Subcutaneous abdominal adipose tissue (tissue), 5 donors: ENCODE results near the gene CAMK2B.

Experiments used
- H3K27ac ChIP-seq: one replicate; pipeline ENCODE4 v1.7.0; 2013; ENCODE audit warnings: low read depth, mild to moderate bottlenecking, inconsistent platforms, low read length, moderate library complexity
- H3K27me3 ChIP-seq, 5 donors: one replicate each; pipeline ENCODE4 v1.7.0; 2013; ENCODE audit warnings: low read length in 5 of 5, inconsistent platforms in 1 of 5; ENCODE audit not compliant: control insufficient read depth in 5 of 5, insufficient read depth in 4 of 5
- H3K36me3 ChIP-seq, 5 donors: one replicate each; pipeline ENCODE4 v1.7.0; 2013; ENCODE audit warnings: low read length in 5 of 5; ENCODE audit not compliant: control insufficient read depth in 5 of 5, insufficient read depth in 5 of 5
- H3K4me1 ChIP-seq, 5 donors: one replicate each; pipeline ENCODE4 v1.7.0; 2013; ENCODE audit warnings: low read length in 5 of 5, mild to moderate bottlenecking in 3 of 5, moderate library complexity in 1 of 5; ENCODE audit not compliant: control insufficient read depth in 5 of 5, insufficient read depth in 5 of 5
- H3K4me3 ChIP-seq, 5 donors: one replicate each; pipeline ENCODE4 v1.7.0; 2013; ENCODE audit warnings: low read length in 5 of 5, low read depth in 1 of 5
- H3K9ac ChIP-seq, 5 donors: one replicate each; pipeline ENCODE4 v1.7.0; 2013; ENCODE audit warnings: low read length in 5 of 5, mild to moderate bottlenecking in 4 of 5, moderate library complexity in 3 of 5
- H3K9me3 ChIP-seq, 5 donors: one replicate each; pipeline ENCODE4 v1.7.0; 2013; ENCODE audit warnings: low read length in 5 of 5; ENCODE audit not compliant: control insufficient read depth in 5 of 5
- donor health status: healthy.
- donor health status: healthy.
- donor health status: healthy.
- donor health status: healthy.
- donor health status: healthy.

The CAMK2B gene

GRCh38 chr7:44247868-44248651 is 77.3 kb downstream of the CAMK2B start:
- Histone ChIP-seq H3K27me3 (peaks cover 0 to 3% (median 0%) of the 10 kb centered on the region in 5 donors), H3K36me3 (no peaks in the 10 kb centered on the region), H3K27ac (no peak overlapping the region), H3K4me1 (no peaks in the 10 kb centered on the region), H3K9ac (no peak overlapping the region), H3K4me3 (no peak overlapping the region), H3K9me3 (no peaks in the 10 kb centered on the region)

GRCh38 chr7:44246396-44247113 is 78.8 kb downstream of the CAMK2B start:
- Histone ChIP-seq H3K4me1 (no peaks in the 10 kb centered on the region), H3K4me3 (no peak overlapping the region), H3K9me3 (no peaks in the 10 kb centered on the region), H3K27me3 (peaks cover 0 to 8% (median 0%) of the 10 kb centered on the region in 5 donors), H3K36me3 (no peaks in the 10 kb centered on the region), H3K27ac (no peak overlapping the region), H3K9ac (no peak overlapping the region)

GRCh38 chr7:44244282-44244681 is 81.1 kb downstream of the CAMK2B start:
- Histone ChIP-seq H3K27me3 (peaks cover 2 to 9% (median 4%) of the 10 kb centered on the region in 5 donors), H3K4me1 (peaks cover 0 to 6% (median 6%) of the 10 kb centered on the region in 5 donors), H3K9ac (no peak overlapping the region), H3K36me3 (no peaks in the 10 kb centered on the region), H3K9me3 (no peaks in the 10 kb centered on the region), H3K4me3 (no peak overlapping the region), H3K27ac (no peak overlapping the region)

DNA sequence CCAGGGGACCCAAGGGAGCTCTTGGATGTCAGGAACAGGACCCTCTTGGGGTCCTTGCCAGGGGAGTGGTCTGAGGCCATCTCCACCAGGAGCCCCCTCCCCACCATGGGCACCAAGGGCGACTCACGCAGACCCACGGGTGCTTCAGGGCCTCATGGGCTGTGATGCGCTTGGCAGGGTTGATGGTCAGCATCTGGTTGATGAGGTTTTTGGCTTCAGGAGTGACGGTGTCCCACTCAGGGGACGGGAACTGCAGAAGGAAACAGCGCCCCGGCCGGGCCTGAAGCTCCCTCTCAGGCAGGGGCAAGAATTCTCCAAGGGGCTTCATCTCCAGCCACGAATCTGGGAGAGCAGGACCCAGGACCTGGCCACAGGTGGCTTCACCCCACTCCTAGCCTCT is 83.3 kb downstream of the CAMK2B start:
- H3K9me3 ChIP-seq = no peaks in the 10 kb centered on the region
- peaks cover 0 to 6% (median 6%) of the 10 kb centered on the region in 5 donors for H3K4me1 ChIP-seq
- no peak overlapping the region for H3K9ac ChIP-seq
- no peak overlapping the region for H3K4me3 ChIP-seq
- H3K27ac ChIP-seq = no peak overlapping the region
- no peaks in the 10 kb centered on the region for H3K36me3 ChIP-seq
- peaks cover 4 to 14% (median 9%) of the 10 kb centered on the region in 5 donors for H3K27me3 ChIP-seq

- peak overlapping the region in 1 of 5 donors; percentile 53 for H3K9ac ChIP-seq
- peak overlapping the region in 4 of 5 donors; percentile 22 to 63 (median 36) for H3K4me3 ChIP-seq
- peaks cover 4 to 14% (median 10%) of the 10 kb centered on the region in 5 donors for H3K27me3 ChIP-seq
- no peak overlapping the region for H3K27ac ChIP-seq
- H3K9me3 ChIP-seq = no peaks in the 10 kb centered on the region
- no peaks in the 10 kb centered on the region for H3K36me3 ChIP-seq
- peaks cover 0 to 6% (median 6%) of the 10 kb centered on the region in 5 donors for H3K4me1 ChIP-seq
These were observed 84.3 kb downstream of the CAMK2B start for GRCh38 chr7:44240983-44241510.

GRCh38 chr7:44240376-44240775 is 85.0 kb downstream of the CAMK2B start:
- H3K36me3 ChIP-seq = no peaks in the 10 kb centered on the region
- H3K9me3 ChIP-seq = no peaks in the 10 kb centered on the region
- H3K27ac ChIP-seq = no peak overlapping the region
- H3K4me1 ChIP-seq = peaks cover 0 to 6% (median 6%) of the 10 kb centered on the region in 5 donors
- H3K4me3 ChIP-seq = no peak overlapping the region
- H3K27me3 ChIP-seq = peaks cover 4 to 14% (median 10%) of the 10 kb centered on the region in 5 donors
- H3K9ac ChIP-seq = no peak overlapping the region

- Histone ChIP-seq H3K27me3 (peaks cover 4 to 14% (median 9%) of the 10 kb centered on the region in 5 donors), H3K9ac (no peak overlapping the region), H3K4me1 (peaks cover 0 to 6% (median 6%) of the 10 kb centered on the region in 5 donors), H3K9me3 (no peaks in the 10 kb centered on the region), H3K27ac (no peak overlapping the region), H3K36me3 (no peaks in the 10 kb centered on the region), H3K4me3 (no peak overlapping the region)
These were observed 86.0 kb downstream of the CAMK2B start for GRCh38 chr7:44239361-44239760.

DNA sequence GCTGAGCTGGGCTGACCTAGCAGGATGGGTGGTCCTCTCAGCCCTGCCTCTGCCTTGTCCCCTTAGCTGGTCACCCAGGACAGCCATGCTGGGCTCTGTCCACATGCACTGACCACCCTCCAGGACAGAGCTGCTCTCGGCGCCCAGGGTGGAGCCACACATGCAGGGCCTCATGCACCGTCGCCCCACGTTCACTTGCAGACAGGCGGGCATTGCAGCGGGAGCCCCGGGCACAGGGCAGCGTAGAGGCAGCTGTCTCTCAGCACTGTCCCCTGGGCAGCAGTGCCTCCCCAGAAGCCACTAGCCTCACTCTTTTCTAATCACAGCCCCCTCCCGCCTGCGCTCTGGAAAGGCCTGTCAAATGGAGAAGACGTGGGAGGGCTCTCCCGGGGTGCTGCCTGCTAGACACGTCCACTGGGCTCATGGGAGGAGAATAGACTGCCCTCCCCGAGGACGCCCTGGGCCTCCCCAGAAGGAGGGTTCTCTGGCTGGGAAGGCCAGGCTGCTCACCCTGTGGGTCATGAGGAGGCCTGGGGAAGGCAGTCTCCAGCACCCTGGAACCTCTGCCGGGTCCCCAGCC is 87.2 kb downstream of the CAMK2B start:
- H3K4me1 ChIP-seq = peaks cover 0 to 6% (median 6%) of the 10 kb centered on the region in 5 donors
- peaks cover 8 to 13% (median 9%) of the 10 kb centered on the region in 5 donors for H3K27me3 ChIP-seq
- H3K9me3 ChIP-seq = no peaks in the 10 kb centered on the region
- no peaks in the 10 kb centered on the region for H3K36me3 ChIP-seq
- H3K9ac ChIP-seq = no peak overlapping the region
- no peak overlapping the region for H3K4me3 ChIP-seq
- H3K27ac ChIP-seq = no peak overlapping the region

DNA sequence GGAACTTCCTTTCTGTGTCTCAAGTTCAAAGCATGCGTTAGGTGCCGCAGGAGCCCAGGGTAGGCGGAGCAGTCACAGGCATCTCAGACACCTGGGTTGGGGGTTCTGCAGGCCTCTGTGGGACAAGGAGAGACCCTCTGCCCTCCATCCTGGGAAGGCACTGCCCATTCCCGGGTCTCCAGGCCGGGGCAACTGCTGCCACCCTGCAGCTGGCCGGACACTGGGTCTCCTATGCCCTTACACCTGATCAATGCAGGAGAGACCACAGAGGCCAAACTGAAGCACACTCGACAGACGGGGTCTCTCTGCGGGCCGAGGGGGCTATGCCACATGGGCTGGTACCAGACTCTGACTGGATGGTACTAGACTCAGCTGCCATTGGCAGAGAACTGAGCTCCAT is 87.7 kb downstream of the CAMK2B start:
- H3K9ac ChIP-seq = no peak overlapping the region
- H3K9me3 ChIP-seq = no peaks in the 10 kb centered on the region
- H3K4me3 ChIP-seq = no peak overlapping the region
- peaks cover 0 to 6% (median 6%) of the 10 kb centered on the region in 5 donors for H3K4me1 ChIP-seq
- peaks cover 8 to 14% (median 12%) of the 10 kb centered on the region in 5 donors for H3K27me3 ChIP-seq
- H3K36me3 ChIP-seq = no peaks in the 10 kb centered on the region
- H3K27ac ChIP-seq = no peak overlapping the region
